ENCODE measurements around the gene RCN2.
"Not testable (repeated sequence)": the region's sequence is repeated elsewhere in the genome, so short reads cannot be mapped to it uniquely, and the experiment has no call there.

Gene RCN2

DNA sequence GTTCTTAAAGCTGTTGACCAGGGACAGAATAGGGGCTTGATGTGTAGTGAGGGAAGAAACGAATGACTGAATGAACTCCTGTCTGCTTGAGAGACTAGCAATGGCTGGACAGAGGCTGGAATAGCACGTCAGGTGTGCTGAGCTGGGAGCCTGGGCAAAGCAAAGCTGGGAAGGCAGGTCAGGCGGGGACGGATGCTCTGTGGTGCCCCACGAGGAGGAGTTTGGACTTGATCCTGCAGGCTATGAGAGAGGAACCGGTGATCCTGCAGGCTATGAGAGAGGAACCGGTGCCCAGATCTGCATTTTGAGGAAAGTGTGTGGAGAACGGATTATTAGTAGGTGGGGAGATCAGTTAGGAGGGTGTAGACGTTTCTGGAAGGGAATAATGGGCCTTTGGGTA lies 32.0 kb downstream of the RCN2 start:
- no peak overlapping the region for H3K4me3 ChIP-seq (replicated peaks; ENCODE audit: low read depth, low read length)
- TF ChIP-seq CTCF (IDR thresholded peaks at IDR 0.05; ENCODE audit: low read depth, low read length, missing control alignments), result no peak
- no peak for DNase-seq (ENCODE audit: extremely low read depth, low read depth)

DNA sequence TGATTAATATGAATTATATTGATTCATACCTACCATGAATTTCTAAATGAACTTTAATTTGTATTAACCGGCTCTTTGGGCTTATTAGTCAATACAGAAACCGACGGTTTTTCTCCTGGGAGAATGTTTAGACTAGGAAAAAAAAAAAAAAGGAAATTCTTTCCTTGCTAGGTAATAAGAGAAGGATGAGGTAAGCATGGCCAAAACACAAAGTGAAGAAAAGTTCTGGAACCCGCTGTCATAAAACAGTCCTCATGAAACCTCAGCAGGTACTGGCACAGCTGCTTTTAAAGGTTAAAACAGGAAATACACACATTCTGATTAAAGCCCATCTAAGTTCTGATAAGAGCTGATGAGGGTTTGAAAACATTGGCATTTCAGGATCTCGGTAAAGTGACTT lies 32.6 kb downstream of the RCN2 start:
- no peak overlapping the region for H3K4me3 ChIP-seq (replicated peaks; ENCODE audit: low read depth, low read length)
- DNase-seq (ENCODE audit: extremely low read depth, low read depth), result no peak
- no peak for TF ChIP-seq CTCF (IDR thresholded peaks at IDR 0.05; ENCODE audit: low read depth, low read length, missing control alignments)

GRCh38 chr15:76966051-76966450 lies 34.5 kb downstream of the RCN2 start:
- not testable (repeated sequence) for DNase-seq (ENCODE audit: extremely low read depth, low read depth); H3K4me3 ChIP-seq (replicated peaks; ENCODE audit: low read depth, low read length)

- TF ChIP-seq CTCF (IDR thresholded peaks at IDR 0.05; ENCODE audit: low read depth, low read length, missing control alignments), result no peak
- no peak overlapping the region for H3K4me3 ChIP-seq (replicated peaks; ENCODE audit: low read depth, low read length)
- DNase-seq (ENCODE audit: extremely low read depth, low read depth), result no peak
These were observed 35.5 kb downstream of the RCN2 start for GRCh38 chr15:76967067-76967466.

GRCh38 chr15:76968306-76968705 lies 36.8 kb downstream of the RCN2 start:
- DNase-seq (ENCODE audit: extremely low read depth, low read depth), result no peak
- no peak for TF ChIP-seq CTCF (IDR thresholded peaks at IDR 0.05; ENCODE audit: low read depth, low read length, missing control alignments)
- H3K4me3 ChIP-seq (replicated peaks; ENCODE audit: low read depth, low read length), result no peak overlapping the region

GRCh38 chr15:76972389-76973361 lies 41.1 kb downstream of the RCN2 start:
- H3K4me3 ChIP-seq (replicated peaks; ENCODE audit: low read depth, low read length), result no peak overlapping the region
- no peak for DNase-seq (ENCODE audit: extremely low read depth, low read depth)

More at GRCh38 chr15:76972389-76973361, 41.1 kb downstream of the RCN2 start:
- TF ChIP-seq CTCF (IDR thresholded peaks at IDR 0.05; ENCODE audit: low read depth, low read length, missing control alignments), result no peak

Data from HFF-Myc (cell line).